ENCODE data around the gene GSTM3. TPM values are rescaled to one million over a fixed set of nuclear protein-coding genes. Genes with fewer than 3 reads are reported as not detected.

GSTM3 gene
- total and polyA plus RNA-seq, 9 of the 15 experiments (the other 6 are each of a cell fraction or from before 2014, with no cell fraction given): 3.9 to 24.5 (median 9.4) TPM

DNA sequence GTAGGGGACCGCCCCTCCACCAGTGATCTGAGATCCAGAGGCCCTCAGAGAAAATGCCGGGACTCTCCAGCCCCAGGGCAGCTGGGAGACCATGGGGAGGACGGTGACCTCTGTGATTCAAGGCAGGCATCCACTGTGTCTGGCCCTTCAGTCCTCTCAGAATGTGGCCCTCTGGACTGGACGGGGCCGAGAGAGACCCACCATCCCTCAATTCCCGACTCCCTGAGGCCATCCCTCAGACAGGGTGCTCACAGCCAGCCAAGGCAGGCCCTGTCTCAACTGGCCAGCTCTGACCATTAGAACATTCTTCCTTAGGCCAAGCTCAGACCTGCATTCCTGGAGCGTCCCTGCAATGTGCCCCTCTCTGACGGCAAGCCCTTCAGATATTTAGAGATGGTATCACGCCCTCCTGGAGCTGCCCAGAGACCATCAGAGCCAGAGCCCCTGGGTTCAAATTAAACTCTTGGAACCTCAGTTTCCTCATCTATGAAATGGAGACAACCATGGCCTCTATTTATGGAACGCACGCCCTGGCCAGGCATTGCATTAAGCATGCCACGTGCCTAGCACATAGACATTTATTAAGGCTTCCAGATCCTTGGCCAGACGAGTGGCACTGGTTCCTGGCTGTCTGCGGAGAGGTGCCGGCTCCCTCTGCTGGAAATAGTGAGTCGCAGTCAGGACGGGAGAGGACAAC lies 32.5 kb upstream of the GSTM3 start (continued):
- TF ChIP-seq, protein P1, sequence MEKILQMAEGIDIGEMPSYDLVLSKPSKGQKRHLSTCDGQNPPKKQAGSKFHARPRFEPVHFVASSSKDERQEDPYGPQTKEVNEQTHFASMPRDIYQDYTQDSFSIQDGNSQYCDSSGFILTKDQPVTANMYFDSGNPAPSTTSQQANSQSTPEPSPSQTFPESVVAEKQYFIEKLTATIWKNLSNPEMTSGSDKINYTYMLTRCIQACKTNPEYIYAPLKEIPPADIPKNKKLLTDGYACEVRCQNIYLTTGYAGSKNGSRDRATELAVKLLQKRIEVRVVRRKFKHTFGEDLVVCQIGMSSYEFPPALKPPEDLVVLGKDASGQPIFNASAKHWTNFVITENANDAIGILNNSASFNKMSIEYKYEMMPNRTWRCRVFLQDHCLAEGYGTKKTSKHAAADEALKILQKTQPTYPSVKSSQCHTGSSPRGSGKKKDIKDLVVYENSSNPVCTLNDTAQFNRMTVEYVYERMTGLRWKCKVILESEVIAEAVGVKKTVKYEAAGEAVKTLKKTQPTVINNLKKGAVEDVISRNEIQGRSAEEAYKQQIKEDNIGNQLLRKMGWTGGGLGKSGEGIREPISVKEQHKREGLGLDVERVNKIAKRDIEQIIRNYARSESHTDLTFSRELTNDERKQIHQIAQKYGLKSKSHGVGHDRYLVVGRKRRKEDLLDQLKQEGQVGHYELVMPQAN (IDR thresholded peaks at IDR 0.05; ENCODE audit: borderline replicate concordance): no peak
- no peak for TF ChIP-seq BRD9 (IDR thresholded peaks at IDR 0.05; ENCODE audit: low read depth, partially characterized antibody)
- TF ChIP-seq ZNF311 (CRISPR knock-in tag; IDR thresholded peaks at IDR 0.05): no peak
- TF ChIP-seq PML (IDR thresholded peaks at IDR 0.05; ENCODE audit: low read length): no peak
- peak; percentile 94 for TF ChIP-seq CC2D1A (IDR thresholded peaks at IDR 0.05)
- TF ChIP-seq YBX1 (IDR thresholded peaks at IDR 0.05): no peak
- TF ChIP-seq, protein P2, sequence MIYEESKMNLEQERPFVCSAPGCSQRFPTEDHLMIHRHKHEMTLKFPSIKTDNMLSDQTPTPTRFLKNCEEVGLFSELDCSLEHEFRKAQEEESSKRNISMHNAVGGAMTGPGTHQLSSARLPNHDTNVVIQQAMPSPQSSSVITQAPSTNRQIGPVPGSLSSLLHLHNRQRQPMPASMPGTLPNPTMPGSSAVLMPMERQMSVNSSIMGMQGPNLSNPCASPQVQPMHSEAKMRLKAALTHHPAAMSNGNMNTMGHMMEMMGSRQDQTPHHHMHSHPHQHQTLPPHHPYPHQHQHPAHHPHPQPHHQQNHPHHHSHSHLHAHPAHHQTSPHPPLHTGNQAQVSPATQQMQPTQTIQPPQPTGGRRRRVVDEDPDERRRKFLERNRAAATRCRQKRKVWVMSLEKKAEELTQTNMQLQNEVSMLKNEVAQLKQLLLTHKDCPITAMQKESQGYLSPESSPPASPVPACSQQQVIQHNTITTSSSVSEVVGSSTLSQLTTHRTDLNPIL (CRISPR knock-in tag; IDR thresholded peaks at IDR 0.05): no peak
- TF ChIP-seq, protein P3, sequence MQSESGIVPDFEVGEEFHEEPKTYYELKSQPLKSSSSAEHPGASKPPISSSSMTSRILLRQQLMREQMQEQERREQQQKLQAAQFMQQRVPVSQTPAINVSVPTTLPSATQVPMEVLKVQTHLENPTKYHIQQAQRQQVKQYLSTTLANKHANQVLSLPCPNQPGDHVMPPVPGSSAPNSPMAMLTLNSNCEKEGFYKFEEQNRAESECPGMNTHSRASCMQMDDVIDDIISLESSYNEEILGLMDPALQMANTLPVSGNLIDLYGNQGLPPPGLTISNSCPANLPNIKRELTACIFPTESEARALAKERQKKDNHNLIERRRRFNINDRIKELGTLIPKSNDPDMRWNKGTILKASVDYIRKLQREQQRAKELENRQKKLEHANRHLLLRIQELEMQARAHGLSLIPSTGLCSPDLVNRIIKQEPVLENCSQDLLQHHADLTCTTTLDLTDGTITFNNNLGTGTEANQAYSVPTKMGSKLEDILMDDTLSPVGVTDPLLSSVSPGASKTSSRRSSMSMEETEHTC (IDR thresholded peaks at IDR 0.05): no peak
- TF ChIP-seq, protein P4, sequence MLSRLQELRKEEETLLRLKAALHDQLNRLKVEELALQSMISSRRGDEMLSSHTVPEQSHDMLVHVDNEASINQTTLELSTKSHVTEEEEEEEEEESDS (CRISPR knock-in tag; IDR thresholded peaks at IDR 0.05): no peak
- TF ChIP-seq RAD51 (IDR thresholded peaks at IDR 0.05; ENCODE audit: borderline replicate concordance, low read depth): no peak
- TF ChIP-seq, protein P5, sequence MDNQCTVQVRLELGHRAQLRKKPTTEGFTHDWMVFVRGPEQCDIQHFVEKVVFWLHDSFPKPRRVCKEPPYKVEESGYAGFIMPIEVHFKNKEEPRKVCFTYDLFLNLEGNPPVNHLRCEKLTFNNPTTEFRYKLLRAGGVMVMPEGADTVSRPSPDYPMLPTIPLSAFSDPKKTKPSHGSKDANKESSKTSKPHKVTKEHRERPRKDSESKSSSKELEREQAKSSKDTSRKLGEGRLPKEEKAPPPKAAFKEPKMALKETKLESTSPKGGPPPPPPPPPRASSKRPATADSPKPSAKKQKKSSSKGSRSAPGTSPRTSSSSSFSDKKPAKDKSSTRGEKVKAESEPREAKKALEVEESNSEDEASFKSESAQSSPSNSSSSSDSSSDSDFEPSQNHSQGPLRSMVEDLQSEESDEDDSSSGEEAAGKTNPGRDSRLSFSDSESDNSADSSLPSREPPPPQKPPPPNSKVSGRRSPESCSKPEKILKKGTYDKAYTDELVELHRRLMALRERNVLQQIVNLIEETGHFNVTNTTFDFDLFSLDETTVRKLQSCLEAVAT (IDR thresholded peaks at IDR 0.05): 0 out of 4 replicates have a peak, but pooled peaks of 1 of the 2 experiments have one; percentile 26
- TF ChIP-seq ZNF175 (CRISPR knock-in tag; IDR thresholded peaks at IDR 0.05; ENCODE audit: low read depth): no peak
- TF ChIP-seq FOXP1 (CRISPR knock-in tag; IDR thresholded peaks at IDR 0.05): 0 out of 2 replicates have a peak, but pooled peaks have one; percentile 3
- no peak for TF ChIP-seq NCOA6 (IDR thresholded peaks at IDR 0.05)
- TF ChIP-seq, protein P6, sequence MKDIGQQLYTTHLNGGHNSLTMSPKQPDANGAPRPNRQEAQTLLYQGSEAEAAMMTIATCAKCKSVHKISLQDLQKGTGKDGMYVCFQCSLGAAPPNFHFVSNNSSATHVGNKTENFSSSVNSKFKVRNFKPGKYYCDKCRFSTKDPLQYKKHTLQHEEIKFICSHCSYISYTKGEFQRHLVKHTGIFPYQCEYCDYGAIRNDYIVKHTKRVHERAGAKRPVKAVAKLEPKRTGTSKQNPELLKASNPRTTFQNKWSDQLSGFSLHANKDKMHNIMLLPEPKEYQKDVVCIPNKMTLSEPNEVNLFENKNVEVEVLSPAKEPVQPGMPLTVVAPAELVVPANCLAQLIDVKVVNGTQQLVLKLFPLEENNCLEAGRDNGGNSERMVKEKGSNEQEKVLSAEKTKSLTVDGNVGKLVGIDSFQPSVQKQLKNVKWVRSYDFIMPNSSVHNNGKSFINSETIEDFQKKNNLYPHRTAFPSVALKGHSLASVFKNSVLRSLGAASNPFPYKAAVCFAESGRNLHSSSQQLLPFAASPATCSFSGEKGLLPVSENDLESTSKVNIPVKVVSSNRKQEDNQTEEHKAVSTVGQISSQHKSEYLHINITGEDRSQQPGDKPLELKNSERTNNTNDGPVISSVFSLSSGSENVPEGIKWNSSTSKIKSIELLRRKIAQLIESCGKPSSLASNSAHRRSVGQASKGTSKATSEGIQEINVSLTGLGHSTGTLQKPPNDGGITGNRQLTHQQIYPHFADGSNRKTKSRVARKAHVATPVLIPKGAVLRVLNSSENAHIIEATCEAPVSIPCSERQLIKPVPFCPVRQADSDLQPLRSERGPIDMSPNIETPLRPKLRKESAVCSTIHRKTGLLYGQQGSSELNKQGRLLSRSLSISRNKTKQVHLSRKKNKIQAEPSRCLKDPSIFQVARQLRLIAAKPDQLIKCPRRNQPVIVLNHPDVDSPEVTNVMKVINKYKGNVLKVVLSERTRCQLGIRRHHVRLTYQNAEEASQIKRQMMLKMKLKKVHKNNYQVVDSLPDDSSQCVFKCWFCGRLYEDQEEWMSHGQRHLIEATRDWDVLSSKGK (CRISPR knock-in tag; IDR thresholded peaks at IDR 0.05): no peak
